Medulla oblongata (tissue), 1 donor: Measurements from ENCODE around the gene HDAC8.
"Not testable (repeated sequence)": the region's sequence is repeated elsewhere in the genome, so short reads cannot be mapped to it uniquely, and the experiment has no call there.

ENCODE experiments used
- DNase-seq: peaks from one replicate; pipeline ENCODE4 v3.0.0-alpha.2; 2015; ENCODE audit errors: extremely low spot score

HDAC8 gene

GRCh38 chrX:72572248-72573157 lies at the start of gene HDAC8:
Gene HDAC8, minus strand, starts transcription at chrX:72572843. Its CDS starts 82 bp downstream, at chrX:72572761.
- peak; percentile 82 for DNase-seq

- DNase-seq = no peak
Measured at GRCh38 chrX:72621625-72622485, 49.2 kb upstream of the HDAC8 start.

GRCh38 chrX:72621163-72621562 lies 48.5 kb upstream of the HDAC8 start:
- DNase-seq = no peak

- DNase-seq = no peak
Measured at GRCh38 chrX:72620550-72621145, 48.0 kb upstream of the HDAC8 start.

- no peak for DNase-seq
Measured at GRCh38 chrX:72609313-72609712, 36.7 kb upstream of the HDAC8 start.

GRCh38 chrX:72604705-72605104 lies 32.1 kb upstream of the HDAC8 start:
- no peak for DNase-seq

GRCh38 chrX:72604112-72604511 lies 31.5 kb upstream of the HDAC8 start:
- no peak for DNase-seq

- DNase-seq = not testable (repeated sequence)
Measured at GRCh38 chrX:72591038-72591437, 18.4 kb upstream of the HDAC8 start.

- no peak for DNase-seq
Measured at GRCh38 chrX:72584163-72584562, 11.5 kb upstream of the HDAC8 start.

- no peak for DNase-seq
Measured at GRCh38 chrX:72576141-72576894, 3.7 kb upstream of the HDAC8 start.

GRCh38 chrX:72573158-72573511 lies 492 bp upstream of the HDAC8 start:
- DNase-seq = no peak

GRCh38 chrX:72569786-72570185 lies 2.9 kb downstream of the HDAC8 start:
- DNase-seq = no peak

GRCh38 chrX:72568406-72569092 lies 4.1 kb downstream of the HDAC8 start:
- DNase-seq = no peak

- DNase-seq = no peak
Measured at GRCh38 chrX:72566448-72566847, 6.2 kb downstream of the HDAC8 start.

GRCh38 chrX:72559655-72560054 lies 13.0 kb downstream of the HDAC8 start:
- DNase-seq = not testable (repeated sequence)

- no peak for DNase-seq
Measured at GRCh38 chrX:72554448-72555140, 18.0 kb downstream of the HDAC8 start.

- not testable (repeated sequence) for DNase-seq
Measured at GRCh38 chrX:72552443-72552842, 20.2 kb downstream of the HDAC8 start.

GRCh38 chrX:72545990-72546389 lies 26.7 kb downstream of the HDAC8 start:
- DNase-seq = no peak

GRCh38 chrX:72540318-72540717 lies 32.3 kb downstream of the HDAC8 start:
- peak; percentile 9 for DNase-seq

GRCh38 chrX:72539822-72540221 lies 32.8 kb downstream of the HDAC8 start:
- no peak for DNase-seq
